Suppressor macrophage treated with lipopolysaccharide for 1 hour (primary cell): ENCODE results near the gene NFKB1.
"Not testable (repeated sequence)": the region's sequence is repeated elsewhere in the genome, so short reads cannot be mapped to it uniquely, and the experiment has no call there.

Source experiments
- DNase-seq, 3 donors: peaks; one replicate each; pipeline ENCODE4 v3.0.0-alpha.2; 2020 to 2022

The NFKB1 gene

DNA sequence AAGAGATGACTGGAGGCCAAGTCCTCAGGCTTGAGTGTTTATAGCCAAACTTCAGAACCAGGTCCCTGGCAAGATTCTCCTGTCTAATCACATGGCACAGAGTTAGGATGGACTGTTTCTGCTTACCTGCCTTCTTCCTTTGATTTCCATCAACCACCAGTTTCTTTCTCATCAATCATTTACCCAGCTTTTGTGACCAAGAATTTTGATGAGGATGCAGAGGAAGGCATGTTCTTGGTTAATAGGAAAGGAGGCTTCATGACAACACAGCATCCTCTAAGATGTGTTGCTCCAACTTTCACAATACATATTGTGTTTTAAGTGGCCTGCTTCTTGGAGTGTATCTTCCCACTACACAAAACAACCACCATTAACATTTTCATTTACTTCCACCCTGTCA is 65.3 kb downstream of the NFKB1 start:
- DNase-seq = no peak

- DNase-seq = no peak
Observed at GRCh38 chr4:102567427-102567826, 66.3 kb downstream of the NFKB1 start.

DNA sequence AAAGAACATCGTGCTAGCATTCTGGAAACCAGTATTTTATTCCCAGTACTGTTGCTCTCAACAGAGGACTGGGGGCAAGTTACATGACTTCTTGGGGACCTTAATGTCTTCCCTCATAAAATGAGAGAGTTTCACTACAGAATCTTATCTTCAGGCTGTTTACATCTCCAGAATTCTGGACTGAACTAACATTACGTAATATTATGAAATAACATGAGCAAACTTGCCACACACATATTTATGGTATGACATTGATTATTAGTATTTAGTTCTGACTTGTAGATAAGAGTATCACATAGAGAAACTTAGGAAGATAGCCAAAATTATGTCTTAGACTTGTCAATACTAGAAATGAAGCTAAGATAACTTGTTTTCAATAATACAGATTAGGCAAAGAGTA is 68.0 kb downstream of the NFKB1 start:
- DNase-seq = no peak

- not testable (repeated sequence) for DNase-seq
Observed at GRCh38 chr4:102570211-102570610, 69.1 kb downstream of the NFKB1 start.

DNA sequence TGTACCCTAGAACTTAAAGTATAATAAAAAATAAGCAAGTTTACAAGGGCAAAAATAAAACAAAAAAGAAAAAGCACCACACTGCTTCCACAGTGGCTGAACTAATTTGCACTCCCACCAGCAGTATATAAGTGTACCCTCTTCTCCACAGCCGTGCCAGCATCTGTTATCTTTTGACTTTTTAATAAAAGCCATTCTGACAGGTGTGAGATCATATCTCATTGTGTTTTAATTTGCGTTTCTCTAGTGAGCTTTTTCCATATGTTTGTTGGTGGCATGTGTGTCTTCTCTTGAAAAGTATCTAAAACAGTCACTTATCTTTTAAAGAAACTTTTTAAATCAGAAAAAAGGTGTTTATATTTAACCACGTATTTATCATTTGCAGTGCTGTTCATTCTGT is 71.3 kb downstream of the NFKB1 start:
- no peak for DNase-seq

GRCh38 chr4:102574317-102574716 is 73.2 kb downstream of the NFKB1 start:
- peak; percentile 43 to 69 (median 53) for DNase-seq

- no peak for DNase-seq
Observed at GRCh38 chr4:102575369-102576129, 74.4 kb downstream of the NFKB1 start.

DNA sequence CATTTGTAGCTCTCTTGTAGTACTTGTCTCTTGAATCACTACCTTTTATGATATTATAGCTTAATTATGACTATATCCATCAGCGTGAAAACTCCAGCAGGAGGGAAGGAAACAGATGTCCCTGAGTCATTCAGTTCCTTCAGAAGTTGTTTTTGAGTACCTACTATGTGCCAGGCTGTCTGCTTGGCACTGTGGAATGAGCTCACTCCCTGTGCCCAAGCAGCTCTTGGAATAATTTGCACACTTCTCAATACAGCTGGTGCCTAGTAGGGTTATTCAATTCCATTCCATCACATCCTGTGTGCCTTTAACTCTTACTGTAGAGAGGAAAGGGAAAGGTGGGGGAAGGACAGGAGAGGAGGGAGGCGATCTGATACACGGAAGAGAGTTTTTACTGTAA is 77.1 kb downstream of the NFKB1 start:
- DNase-seq = no peak

GRCh38 chr4:102578819-102579218 is 77.7 kb downstream of the NFKB1 start:
- no peak for DNase-seq

DNA sequence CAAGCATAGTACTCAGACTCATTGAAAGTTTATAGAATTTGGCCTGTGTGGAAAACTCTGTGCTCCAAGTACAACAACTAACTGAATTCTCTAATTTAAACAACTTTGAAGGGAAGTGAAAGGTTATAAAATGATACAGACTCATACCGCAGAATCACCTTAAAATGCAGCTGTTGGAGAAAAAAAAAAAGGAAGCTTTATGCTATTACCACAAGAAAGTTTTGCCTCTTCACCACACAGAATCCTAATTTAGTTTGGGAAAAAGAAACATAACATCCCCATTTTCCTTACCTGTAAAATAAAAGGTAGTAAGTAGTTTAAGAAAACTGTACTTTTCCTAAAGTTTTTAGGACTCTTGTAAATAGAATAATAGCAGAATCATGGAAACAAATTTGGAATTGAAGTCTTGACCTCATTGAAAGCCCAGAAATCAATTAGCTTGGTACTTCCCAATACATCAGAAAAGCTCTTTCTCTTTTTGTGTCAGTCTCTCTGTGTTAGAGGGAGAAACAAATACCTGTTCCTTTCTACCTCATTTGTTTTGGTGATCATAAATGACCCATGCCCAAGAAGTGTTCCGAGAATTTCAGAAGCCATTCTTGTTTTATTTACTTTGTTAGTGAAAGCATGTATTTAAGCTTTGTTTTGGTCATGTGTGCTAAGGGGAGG is 78.8 kb downstream of the NFKB1 start:
- DNase-seq = no peak

GRCh38 chr4:102580463-102580842 is 79.3 kb downstream of the NFKB1 start:
- no peak for DNase-seq

GRCh38 chr4:102584091-102584490 is 82.9 kb downstream of the NFKB1 start:
- no peak for DNase-seq

GRCh38 chr4:102585329-102585728 is 84.2 kb downstream of the NFKB1 start:
- no peak for DNase-seq

DNA sequence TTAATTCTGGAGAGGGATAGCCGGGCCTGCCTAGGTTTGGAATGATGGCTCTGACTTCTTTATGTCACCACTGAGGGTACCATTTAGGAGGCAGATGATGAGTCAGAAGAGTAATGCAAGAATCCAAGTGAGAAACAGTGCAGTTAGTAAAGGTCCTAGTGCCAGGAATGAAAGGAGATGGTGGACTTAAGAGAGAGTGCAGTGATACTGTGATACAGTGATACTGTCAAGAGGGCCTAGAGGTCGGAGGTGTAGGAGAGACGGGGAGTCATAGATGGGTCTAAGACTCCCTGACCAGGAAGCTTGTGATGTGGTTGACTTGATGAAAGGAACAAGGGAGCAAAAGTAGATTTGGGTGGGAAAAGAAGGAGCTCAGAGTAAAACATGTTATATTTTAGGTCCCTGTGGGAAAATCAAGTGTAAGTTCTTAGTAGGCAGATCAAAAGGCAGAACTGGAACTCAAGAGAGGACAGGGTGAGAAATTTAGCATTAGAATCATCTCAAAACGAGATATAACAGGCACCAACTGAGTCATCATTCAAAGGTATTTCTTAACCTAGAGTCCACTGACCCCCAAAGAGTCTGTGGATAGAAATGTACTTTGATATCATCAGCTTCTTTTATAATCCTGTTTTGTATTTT is 85.0 kb downstream of the NFKB1 start:
- no peak for DNase-seq

- no peak for DNase-seq
Observed at GRCh38 chr4:102586644-102587021, 85.5 kb downstream of the NFKB1 start.

DNA sequence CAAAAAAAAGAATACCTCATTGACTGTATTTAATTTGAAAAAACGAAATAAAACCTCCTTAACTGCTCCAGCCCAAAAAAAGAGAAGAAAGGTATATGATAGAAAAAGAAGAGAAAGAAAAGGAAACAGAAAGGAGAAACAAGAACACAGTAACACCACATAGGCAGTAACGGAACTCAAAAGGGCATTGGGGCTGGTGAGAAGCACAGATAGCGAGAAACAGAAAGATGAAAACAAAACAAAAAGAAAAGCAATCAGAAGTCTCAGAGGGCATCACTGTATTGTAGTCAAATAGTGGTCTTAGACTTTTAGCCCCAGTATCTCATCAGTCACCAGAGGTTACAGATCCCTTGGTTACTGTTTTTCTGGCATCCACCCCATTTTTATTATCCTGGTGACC is 88.6 kb downstream of the NFKB1 start:
- DNase-seq = no peak

GRCh38 chr4:102592256-102592655 is 91.1 kb downstream of the NFKB1 start:
- no peak for DNase-seq

DNA sequence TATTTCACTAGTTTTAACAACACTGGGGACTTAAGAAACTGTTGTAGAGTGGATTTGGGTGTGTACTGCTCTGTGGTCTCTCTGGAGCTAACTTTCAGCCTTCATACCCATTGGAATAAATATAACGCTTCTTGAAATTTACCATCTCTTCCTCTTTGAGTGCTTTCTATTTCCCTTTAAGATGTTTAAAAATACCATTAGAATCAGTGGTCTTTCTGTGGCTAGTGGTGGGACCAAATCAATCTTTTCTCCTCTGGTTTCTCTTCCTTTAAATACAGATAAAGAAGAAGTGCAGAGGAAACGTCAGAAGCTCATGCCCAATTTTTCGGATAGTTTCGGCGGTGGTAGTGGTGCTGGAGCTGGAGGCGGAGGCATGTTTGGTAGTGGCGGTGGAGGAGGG is 92.0 kb downstream of the NFKB1 start:
- peak in 1 of 3 donors; percentile 41 for DNase-seq

- peak in 1 of 3 donors; percentile 41 for DNase-seq
Observed at GRCh38 chr4:102594000-102594399, 92.8 kb downstream of the NFKB1 start.

GRCh38 chr4:102596532-102596931 is 95.4 kb downstream of the NFKB1 start:
- peak in 2 of 3 donors; percentile 56 to 58 for DNase-seq

GRCh38 chr4:102598086-102598761 is 97.1 kb downstream of the NFKB1 start:
- peak; percentile 42 to 61 (median 52) for DNase-seq

DNA sequence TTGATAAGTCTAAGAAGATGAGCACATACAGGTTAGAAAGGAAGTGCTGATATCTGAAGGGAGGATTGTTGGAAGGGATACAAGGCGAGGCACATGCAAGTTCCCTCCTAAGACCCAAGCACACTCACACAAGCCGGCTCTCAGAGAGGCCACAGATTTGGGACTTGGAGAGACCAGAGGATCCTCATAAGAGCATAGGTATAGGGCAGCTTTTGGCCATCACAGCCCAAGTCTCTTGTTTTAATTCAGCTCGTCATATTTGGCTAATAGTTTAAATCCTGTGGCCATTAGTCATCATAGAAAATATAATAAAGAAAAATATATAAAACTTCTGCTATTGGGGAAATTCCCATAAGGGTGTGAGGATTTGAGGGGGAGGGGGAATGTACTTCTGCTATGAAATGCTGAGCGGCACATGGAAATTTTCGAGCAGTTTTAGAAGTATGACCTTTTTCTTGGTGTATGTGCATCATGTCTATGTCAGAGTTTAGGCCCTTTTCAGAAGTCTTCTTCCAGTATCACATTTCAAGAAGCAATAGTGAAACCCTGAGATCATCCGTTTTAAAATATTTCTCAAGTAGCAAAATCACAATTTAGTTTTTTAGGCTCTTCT is 97.7 kb downstream of the NFKB1 start:
- DNase-seq = peak; percentile 91 to 98 (median 96)

DNA sequence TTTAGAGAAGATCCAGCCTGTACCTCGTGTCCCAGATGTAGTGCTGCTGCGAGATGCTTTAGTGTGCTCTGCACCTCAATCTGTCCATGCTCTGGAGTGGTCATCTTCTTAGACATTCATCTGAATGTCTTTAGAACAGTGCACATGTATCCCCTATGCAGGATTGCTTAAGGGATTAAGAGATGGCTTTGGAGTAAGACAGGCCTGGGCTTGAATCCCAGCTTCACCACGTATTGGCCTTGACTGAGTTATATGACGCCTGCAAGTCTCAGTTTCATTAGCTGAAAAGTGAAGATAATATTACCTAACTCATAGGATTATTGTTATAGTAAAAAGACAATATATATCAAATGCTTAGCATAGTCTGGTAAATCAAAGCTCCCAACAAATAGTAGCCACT is 98.3 kb downstream of the NFKB1 start:
- no peak for DNase-seq
